Measurements from ENCODE around the gene CCR5AS. TPM values are rescaled to one million over a fixed set of nuclear protein-coding genes. Genes with fewer than 3 reads are reported as not detected.

CCR5AS gene

GRCh38 chr3:46314517-46314916 is 92.3 kb downstream of the CCR5AS start:
- H3K79me1 ChIP-seq (ENCODE audit: insufficient read depth, low read depth, low read length, poor library complexity, severe bottlenecking): no peaks in the 10 kb centered on the region
- H3K4ac ChIP-seq (ENCODE audit: low read depth, low read length): no peak overlapping the region
- no peaks in the 10 kb centered on the region; a peak in 1 of 7 replicates for H3K36me3 Mint-ChIP-seq (ENCODE audit: insufficient read depth in 1 of 3, low read depth in 3 of 3)
- no peak overlapping the region for H2BK20ac ChIP-seq (ENCODE audit: low read depth, low read length, poor library complexity, severe bottlenecking)
- no peaks in the 10 kb centered on the region for H3K23me2 ChIP-seq (ENCODE audit: insufficient read length, low read depth, low read length, poor library complexity, severe bottlenecking)
- no peak overlapping the region for H2BK120ac ChIP-seq (ENCODE audit: low read depth, low read length, poor library complexity, severe bottlenecking)
- no peak overlapping the region for H2BK12ac ChIP-seq (ENCODE audit: insufficient read length, low read depth, low read length)
- H3K4me2 ChIP-seq (ENCODE audit: insufficient read depth, insufficient read length, low read length): no peak overlapping the region
- peaks cover 9 to 13% of the 10 kb centered on the region in 2 experiments for H3K4me1 Mint-ChIP-seq
- H3K4me3 Mint-ChIP-seq: no peak overlapping the region
- no peak overlapping the region for H3K9ac ChIP-seq (ENCODE audit: extremely low read depth, insufficient read length, low read length)
- H3K23ac ChIP-seq (ENCODE audit: insufficient read length, low read depth, low read length): no peak overlapping the region
- no peak overlapping the region for H2AFZ ChIP-seq (ENCODE audit: low read length)
- H4K91ac ChIP-seq (ENCODE audit: insufficient read length, low read depth, low read length): no peak overlapping the region
- no peaks in the 10 kb centered on the region; the same call in 1 of the 2 replicates for H3K27me3 Mint-ChIP-seq (ENCODE audit: low read depth)
- H2BK15ac ChIP-seq (ENCODE audit: low read depth, low read length): no peak overlapping the region
- no peak overlapping the region for H3K18ac ChIP-seq (ENCODE audit: insufficient read length, low read depth, low read length)
- H3K27ac ChIP-seq (ENCODE audit: insufficient read length, low read depth, low read length): no peak overlapping the region
- no peaks in the 10 kb centered on the region for H3K79me2 ChIP-seq (ENCODE audit: insufficient read depth, low read length)
- DNase-seq: no peak
- no peak overlapping the region for H3T11ph ChIP-seq (ENCODE audit: low read length)
- no peak overlapping the region for H3K27ac Mint-ChIP-seq
- no peaks in the 10 kb centered on the region for H4K20me1 ChIP-seq (ENCODE audit: control insufficient read depth, insufficient read depth, insufficient read length)
- no peaks in the 10 kb centered on the region for H3K9me3 ChIP-seq (ENCODE audit: control insufficient read depth, low read depth, low read length)
- no peak overlapping the region for H3K56ac ChIP-seq (ENCODE audit: insufficient read length, low read depth, low read length)
- H3K4me1 ChIP-seq (ENCODE audit: insufficient read depth, low read length): peaks cover 4% of the 10 kb centered on the region; the same call in 1 of the 2 replicates
- H3K27me3 ChIP-seq (ENCODE audit: insufficient read depth, low read length): no peaks in the 10 kb centered on the region
- no peak overlapping the region for H4K5ac ChIP-seq (ENCODE audit: insufficient read length, low read depth, low read length)
- no peak overlapping the region for H2BK5ac ChIP-seq (ENCODE audit: insufficient read length, low read length)
- H4K8ac ChIP-seq (replicated peaks; ENCODE audit: insufficient read length, low read depth, low read length): no peak overlapping the region
- TF ChIP-seq, protein P1, sequence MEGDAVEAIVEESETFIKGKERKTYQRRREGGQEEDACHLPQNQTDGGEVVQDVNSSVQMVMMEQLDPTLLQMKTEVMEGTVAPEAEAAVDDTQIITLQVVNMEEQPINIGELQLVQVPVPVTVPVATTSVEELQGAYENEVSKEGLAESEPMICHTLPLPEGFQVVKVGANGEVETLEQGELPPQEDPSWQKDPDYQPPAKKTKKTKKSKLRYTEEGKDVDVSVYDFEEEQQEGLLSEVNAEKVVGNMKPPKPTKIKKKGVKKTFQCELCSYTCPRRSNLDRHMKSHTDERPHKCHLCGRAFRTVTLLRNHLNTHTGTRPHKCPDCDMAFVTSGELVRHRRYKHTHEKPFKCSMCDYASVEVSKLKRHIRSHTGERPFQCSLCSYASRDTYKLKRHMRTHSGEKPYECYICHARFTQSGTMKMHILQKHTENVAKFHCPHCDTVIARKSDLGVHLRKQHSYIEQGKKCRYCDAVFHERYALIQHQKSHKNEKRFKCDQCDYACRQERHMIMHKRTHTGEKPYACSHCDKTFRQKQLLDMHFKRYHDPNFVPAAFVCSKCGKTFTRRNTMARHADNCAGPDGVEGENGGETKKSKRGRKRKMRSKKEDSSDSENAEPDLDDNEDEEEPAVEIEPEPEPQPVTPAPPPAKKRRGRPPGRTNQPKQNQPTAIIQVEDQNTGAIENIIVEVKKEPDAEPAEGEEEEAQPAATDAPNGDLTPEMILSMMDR (conservative IDR thresholded peaks at IDR 0.05): no peak
- no peak overlapping the region for H2AK5ac ChIP-seq (ENCODE audit: insufficient read length, low read length)
- H3K9me3 Mint-ChIP-seq: peaks cover 8 to 17% of the 10 kb centered on the region in 2 experiments; a peak in 4 of 5 replicates
- no peak overlapping the region for H3K14ac ChIP-seq (ENCODE audit: insufficient read depth, low read length)

Other genes starting within 250 kb of the CCR5AS start
- gene CCR1, start 198.8 kb downstream of the CCR5AS start, total RNA-seq (2021): not detected in 2 replicates
- not detected in 2 replicates for gene CCR3, start 164.6 kb downstream of the CCR5AS start, total RNA-seq (2021)
- not detected in 2 replicates for gene CCR2, start 53.0 kb downstream of the CCR5AS start, total RNA-seq (2021)
- gene CCR5, start 36.1 kb downstream of the CCR5AS start, total RNA-seq (2021): not detected in 2 replicates
- gene CCRL2, start 193 bp upstream of the CCR5AS start, total RNA-seq (2021): not detected in 2 replicates
- gene LTF, start 57.8 kb upstream of the CCR5AS start, total RNA-seq (2021): not detected in 2 replicates
- gene RTP3, start 90.9 kb upstream of the CCR5AS start, total RNA-seq (2021): not detected in 2 replicates
- gene LRRC2, start 159.2 kb upstream of the CCR5AS start, total RNA-seq (2021): 2.6 and 3.4 TPM in 2 replicates
- gene FAM240A, start 205.5 kb upstream of the CCR5AS start, total RNA-seq (2021): 0.11 TPM in 1 of 2 replicates, not detected in the other